ENCODE data around the gene HMGXB3.

Gene HMGXB3

GRCh38 chr5:150054569-150054968, 54.0 kb downstream of the HMGXB3 start:
- no peak for DNase-seq

DNA sequence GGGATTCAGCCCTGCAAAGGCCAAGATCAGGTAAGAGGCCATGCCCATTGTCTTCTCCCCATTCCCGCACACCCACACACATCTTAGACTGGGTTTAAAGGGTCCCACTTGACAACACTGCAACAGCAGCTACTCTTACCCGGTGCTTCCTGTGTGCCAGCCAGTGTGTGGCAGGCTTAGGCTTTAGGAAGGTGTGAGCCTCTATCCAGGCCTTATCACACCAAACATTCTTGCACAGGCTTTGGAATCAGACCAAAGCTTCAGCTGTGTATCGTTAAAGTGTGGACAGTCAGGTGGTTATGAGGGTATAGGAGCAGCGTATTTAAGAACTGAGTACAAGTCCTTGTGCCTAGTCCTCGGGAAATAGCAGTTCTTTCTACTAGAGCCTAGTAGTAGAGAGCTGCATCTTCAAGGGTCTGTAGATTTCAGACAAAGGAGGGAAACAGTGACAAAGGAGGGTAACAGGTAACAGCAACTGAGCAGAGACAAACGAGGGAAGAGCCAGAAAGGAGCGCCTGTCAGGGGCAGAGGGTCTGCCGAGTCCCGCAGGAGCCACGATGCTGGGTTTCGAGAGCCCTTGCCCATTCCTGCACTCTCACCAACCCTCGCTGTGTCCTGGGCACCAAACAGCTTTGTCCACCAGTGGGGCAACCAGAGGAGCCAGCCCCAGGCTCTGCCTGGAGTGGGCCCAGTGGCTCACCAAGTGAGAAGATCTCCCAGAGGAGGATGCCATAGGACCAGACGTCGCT, 55.0 kb downstream of the HMGXB3 start:
- no peak for DNase-seq

DNA sequence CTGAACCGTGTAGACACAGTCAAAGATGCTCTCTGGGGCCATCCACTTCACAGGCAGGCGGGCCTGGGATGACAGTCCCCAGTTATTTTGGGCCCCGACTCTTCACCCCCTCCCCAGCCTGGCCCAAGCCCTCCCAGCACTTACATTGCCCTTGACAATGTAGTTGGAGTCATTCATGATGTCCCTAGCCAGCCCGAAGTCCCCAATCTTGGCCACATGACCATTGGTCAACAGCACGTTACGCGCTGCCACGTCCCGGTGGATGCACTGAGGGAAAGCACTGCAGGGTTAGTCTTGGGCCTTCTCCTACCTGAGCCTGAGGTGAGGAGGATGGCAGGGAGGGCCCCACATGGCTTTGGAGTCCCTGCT, 55.5 kb downstream of the HMGXB3 start:
- no peak for DNase-seq

GRCh38 chr5:150057052-150057451, 56.5 kb downstream of the HMGXB3 start:
- no peak for DNase-seq

GRCh38 chr5:150057511-150057910, 57.0 kb downstream of the HMGXB3 start:
- DNase-seq: no peak

GRCh38 chr5:150057996-150058395, 57.5 kb downstream of the HMGXB3 start:
- DNase-seq: no peak

GRCh38 chr5:150058480-150059126, 58.1 kb downstream of the HMGXB3 start:
- peak; percentile 33 for DNase-seq

- no peak for DNase-seq
Measured at GRCh38 chr5:150059623-150060022, 59.1 kb downstream of the HMGXB3 start.

DNA sequence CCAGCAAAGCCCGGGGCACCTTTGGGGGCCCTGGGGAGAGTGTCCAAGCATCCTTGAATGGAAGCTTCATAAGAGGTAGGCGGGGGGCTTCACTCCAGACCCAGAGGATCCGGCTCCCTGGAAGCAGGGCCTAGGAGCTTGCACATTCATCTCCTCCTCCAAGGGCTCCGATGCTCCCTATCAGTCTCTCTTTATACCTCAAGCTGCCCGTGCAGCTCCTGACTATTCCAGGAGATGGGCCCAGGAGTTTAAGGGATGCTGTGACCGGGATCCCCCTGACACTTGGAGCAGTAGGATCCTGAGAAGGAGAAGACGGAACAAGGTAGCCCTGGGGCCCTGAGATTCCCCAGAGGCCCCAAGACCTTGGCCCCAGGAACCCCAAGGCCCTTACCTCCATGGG, 59.9 kb downstream of the HMGXB3 start:
- DNase-seq: no peak

DNA sequence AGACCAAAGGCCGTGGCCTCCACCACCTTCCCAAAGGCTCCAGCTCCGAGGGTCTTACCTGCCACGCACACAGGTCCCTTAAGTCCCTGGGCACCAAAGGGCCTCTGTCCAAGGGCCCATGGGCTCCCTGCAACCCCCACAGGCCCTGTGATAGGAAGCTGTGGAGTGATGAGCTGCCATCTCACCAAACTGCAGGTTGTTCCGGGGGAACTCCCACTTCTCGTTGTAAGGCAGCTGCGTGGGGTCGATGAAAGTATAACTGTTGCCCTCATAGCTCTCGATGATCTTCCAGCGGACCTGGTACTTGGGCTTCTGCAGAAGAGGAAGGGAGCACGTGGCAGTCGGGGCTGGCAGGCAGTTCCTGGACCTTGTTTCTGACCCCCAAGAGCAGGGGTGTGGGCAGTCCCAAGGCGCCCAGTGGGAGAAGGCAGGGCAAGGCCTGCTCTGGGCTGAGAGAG, 61.0 kb downstream of the HMGXB3 start:
- DNase-seq: no peak

DNA sequence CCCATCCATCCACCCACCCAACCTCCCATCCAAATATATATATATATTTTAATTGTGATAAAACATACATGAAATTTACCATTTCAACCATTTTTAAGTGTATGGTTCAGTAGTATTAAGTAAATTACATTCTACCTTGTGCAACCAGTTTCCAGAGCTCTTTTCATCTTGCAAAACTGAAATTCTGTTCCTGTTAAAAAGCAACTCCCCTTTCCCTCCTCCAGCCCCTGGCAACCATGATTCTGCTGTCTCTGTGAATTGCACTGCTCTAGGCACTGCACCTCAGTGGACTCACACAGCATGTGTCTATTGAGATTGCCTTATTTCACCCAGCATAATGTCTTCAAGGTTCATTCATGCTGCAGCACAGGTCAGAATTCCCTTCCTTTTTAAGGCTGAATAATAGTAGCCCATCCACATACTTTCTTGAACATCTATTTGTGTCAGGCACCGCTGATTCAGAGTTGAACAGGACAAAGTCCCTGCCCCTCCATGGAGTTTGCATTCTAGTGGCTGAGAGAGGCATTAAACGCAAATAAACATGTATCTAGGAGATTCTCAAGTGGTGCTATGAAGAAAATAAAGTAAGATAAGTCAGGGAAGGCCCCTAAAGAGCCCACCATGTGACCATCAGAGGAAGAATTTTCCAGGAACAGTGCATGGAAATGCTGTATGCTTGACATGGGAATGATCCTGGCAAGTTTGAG, 61.8 kb downstream of the HMGXB3 start:
- DNase-seq: no peak

GRCh38 chr5:150063638-150064037, 63.1 kb downstream of the HMGXB3 start:
- no peak for DNase-seq

GRCh38 chr5:150064681-150065220, 64.2 kb downstream of the HMGXB3 start:
- DNase-seq: no peak

DNA sequence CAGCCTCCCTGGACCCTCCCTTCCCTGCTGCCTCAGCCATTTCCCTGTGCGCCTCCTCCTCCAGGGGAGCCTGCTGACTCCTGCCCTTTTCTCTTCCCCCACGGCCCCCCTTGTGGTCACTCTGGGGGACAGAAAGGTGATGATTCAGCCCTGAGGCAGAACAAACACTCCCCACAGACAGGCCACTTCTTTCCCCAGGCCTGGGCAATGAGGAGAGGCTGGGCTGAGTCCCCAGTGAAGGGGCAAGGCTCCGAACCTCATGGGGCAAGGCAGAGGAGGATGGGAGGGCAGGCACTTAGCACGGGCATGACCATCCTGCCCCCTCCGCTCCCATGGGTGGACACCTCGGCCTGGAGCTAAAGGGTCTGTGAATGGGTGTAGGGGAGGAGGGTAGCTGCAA, 64.8 kb downstream of the HMGXB3 start:
- DNase-seq: no peak

DNA sequence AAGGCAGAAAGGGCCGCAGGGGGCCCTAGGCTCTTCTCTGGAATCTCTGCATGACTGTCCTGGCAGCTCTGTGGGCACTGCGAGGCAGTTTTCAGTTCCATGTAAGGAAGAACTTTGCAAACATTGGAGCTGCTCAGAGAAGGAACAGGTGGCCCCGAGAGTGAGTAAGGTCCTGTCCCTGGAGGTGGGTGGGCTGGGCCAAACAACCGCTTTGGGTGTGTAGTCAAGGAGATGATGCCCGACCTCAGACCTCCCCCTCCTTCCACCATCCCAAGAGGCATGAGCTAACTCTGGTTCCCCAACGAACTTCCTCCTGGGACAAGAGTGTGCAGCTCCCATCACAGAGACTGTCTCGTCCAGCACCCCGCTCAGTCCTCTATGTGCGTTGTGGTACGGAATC, 65.3 kb downstream of the HMGXB3 start:
- no peak for DNase-seq

- DNase-seq: no peak
Measured at GRCh38 chr5:150066436-150066835, 65.9 kb downstream of the HMGXB3 start.

DNA sequence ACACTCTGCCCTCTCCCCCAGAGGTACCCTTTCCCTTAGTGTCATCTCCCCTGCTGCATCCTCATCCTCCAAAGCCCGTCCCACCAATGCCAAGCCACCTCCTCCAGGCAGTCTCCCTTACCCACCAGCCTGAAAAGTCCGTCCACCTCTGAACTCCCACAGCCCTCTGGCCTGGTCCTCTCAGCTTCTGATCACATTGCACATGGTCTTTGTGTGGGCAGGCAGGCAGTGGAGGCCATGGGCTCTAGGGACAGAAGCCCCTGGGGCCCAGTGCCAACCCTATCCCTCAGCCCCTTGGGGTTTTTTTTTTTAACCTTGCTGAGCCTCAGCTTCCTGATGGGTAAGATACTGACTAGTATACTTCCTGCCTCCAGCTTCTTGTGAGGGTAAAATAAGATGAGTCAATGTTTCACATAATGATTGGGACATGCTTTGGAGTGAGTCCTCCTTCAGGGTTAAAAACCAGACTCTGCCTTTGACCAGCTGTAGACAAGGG, 66.4 kb downstream of the HMGXB3 start:
- peak; percentile 35 for DNase-seq

GRCh38 chr5:150067405-150067960, 66.9 kb downstream of the HMGXB3 start:
- no peak for DNase-seq

- DNase-seq: no peak
Measured at GRCh38 chr5:150068071-150068470, 67.5 kb downstream of the HMGXB3 start.

GRCh38 chr5:150068472-150068871, 67.9 kb downstream of the HMGXB3 start:
- DNase-seq: no peak

GRCh38 chr5:150068961-150069645, 68.6 kb downstream of the HMGXB3 start:
- DNase-seq: no peak
